ENCODE data around the gene RAD54L.
A peak's percentile ranks its signal among the peaks of the same experiment; 100 is the strongest.
"Not testable (repeated sequence)": the region's sequence is repeated elsewhere in the genome, so short reads cannot be mapped to it uniquely, and the experiment has no call there.

Gene RAD54L

GRCh38 chr1:46241733-46242132 is 5.8 kb upstream of the RAD54L start:
- DNase-seq (ENCODE audit: low read depth), result not testable (repeated sequence)

GRCh38 chr1:46242918-46243317 is 4.6 kb upstream of the RAD54L start:
- no peak for DNase-seq (ENCODE audit: low read depth)

- DNase-seq (ENCODE audit: low read depth), result not testable (repeated sequence)
Observed at GRCh38 chr1:46243831-46244230, 3.7 kb upstream of the RAD54L start.

- DNase-seq (ENCODE audit: low read depth), result no peak
Observed at GRCh38 chr1:46244656-46245371, 2.7 kb upstream of the RAD54L start.

GRCh38 chr1:46246136-46246535 is 1.4 kb upstream of the RAD54L start:
- DNase-seq (ENCODE audit: low read depth), result not testable (repeated sequence)

GRCh38 chr1:46246548-46247435 is 771 bp upstream of the RAD54L start:
- DNase-seq (ENCODE audit: low read depth), result peak; percentile 16

GRCh38 chr1:46248122-46248920 is 758 bp downstream of the RAD54L start:
- DNase-seq (ENCODE audit: low read depth), result no peak

GRCh38 chr1:46254668-46255067 is 7.1 kb downstream of the RAD54L start:
- no peak for DNase-seq (ENCODE audit: low read depth)

GRCh38 chr1:46256523-46256922 is 9.0 kb downstream of the RAD54L start:
- DNase-seq (ENCODE audit: low read depth), result no peak

- no peak for DNase-seq (ENCODE audit: low read depth)
Observed at GRCh38 chr1:46262508-46262907, 14.9 kb downstream of the RAD54L start.

GRCh38 chr1:46263146-46263545 is 15.6 kb downstream of the RAD54L start:
- DNase-seq (ENCODE audit: low read depth), result no peak

GRCh38 chr1:46268578-46268977 is 21.0 kb downstream of the RAD54L start:
- DNase-seq (ENCODE audit: low read depth), result no peak

- DNase-seq (ENCODE audit: low read depth), result no peak
Observed at GRCh38 chr1:46274225-46275029, 26.9 kb downstream of the RAD54L start.

- DNase-seq (ENCODE audit: low read depth), result no peak
Observed at GRCh38 chr1:46275030-46275337, 27.4 kb downstream of the RAD54L start.

- DNase-seq (ENCODE audit: low read depth), result no peak
Observed at GRCh38 chr1:46277658-46278373, 30.3 kb downstream of the RAD54L start.

GRCh38 chr1:46278807-46279206 is 31.2 kb downstream of the RAD54L start:
- DNase-seq (ENCODE audit: low read depth), result no peak

GRCh38 chr1:46280092-46280491 is 32.5 kb downstream of the RAD54L start:
- DNase-seq (ENCODE audit: low read depth), result no peak

GRCh38 chr1:46281021-46281420 is 33.5 kb downstream of the RAD54L start:
- DNase-seq (ENCODE audit: low read depth), result no peak

GRCh38 chr1:46284058-46284457 is 36.5 kb downstream of the RAD54L start:
- no peak for DNase-seq (ENCODE audit: low read depth)

- DNase-seq (ENCODE audit: low read depth), result no peak
Observed at GRCh38 chr1:46284597-46285564, 37.3 kb downstream of the RAD54L start.
